ENCODE data around the gene PODXL2.

PODXL2 gene

GRCh38 chr3:127711896-127712295 lies 82.9 kb downstream of the PODXL2 start:
- no peak for DNase-seq

GRCh38 chr3:127712461-127712860 lies 83.5 kb downstream of the PODXL2 start:
- no peak for DNase-seq

- DNase-seq = peak; percentile 18
These were observed 84.1 kb downstream of the PODXL2 start for GRCh38 chr3:127712881-127713771.

- DNase-seq = peak; percentile 45
These were observed 85.2 kb downstream of the PODXL2 start for GRCh38 chr3:127714125-127714571.

- DNase-seq = no peak
These were observed 85.9 kb downstream of the PODXL2 start for GRCh38 chr3:127714866-127715265.

- DNase-seq = no peak
These were observed 86.5 kb downstream of the PODXL2 start for GRCh38 chr3:127715532-127715931.

GRCh38 chr3:127716384-127716783 lies 87.4 kb downstream of the PODXL2 start:
- DNase-seq = no peak

GRCh38 chr3:127717357-127718244 lies 88.6 kb downstream of the PODXL2 start:
- DNase-seq = no peak

GRCh38 chr3:127718245-127718915 lies 89.4 kb downstream of the PODXL2 start:
- DNase-seq = no peak

GRCh38 chr3:127718916-127719290 lies 89.9 kb downstream of the PODXL2 start:
- DNase-seq = no peak

- DNase-seq = no peak
These were observed 90.4 kb downstream of the PODXL2 start for GRCh38 chr3:127719369-127719768.

GRCh38 chr3:127720161-127720823 lies 91.3 kb downstream of the PODXL2 start:
- DNase-seq = no peak

- DNase-seq = no peak
These were observed 92.3 kb downstream of the PODXL2 start for GRCh38 chr3:127720985-127721935.

- no peak for DNase-seq
These were observed 93.3 kb downstream of the PODXL2 start for GRCh38 chr3:127722091-127722784.
